ENCODE measurements around the gene FGF16.
A peak's percentile ranks its signal among the peaks of the same experiment; 100 is the strongest.
"Not testable (repeated sequence)": the region's sequence is repeated elsewhere in the genome, so short reads cannot be mapped to it uniquely, and the experiment has no call there.

FGF16 gene

DNA sequence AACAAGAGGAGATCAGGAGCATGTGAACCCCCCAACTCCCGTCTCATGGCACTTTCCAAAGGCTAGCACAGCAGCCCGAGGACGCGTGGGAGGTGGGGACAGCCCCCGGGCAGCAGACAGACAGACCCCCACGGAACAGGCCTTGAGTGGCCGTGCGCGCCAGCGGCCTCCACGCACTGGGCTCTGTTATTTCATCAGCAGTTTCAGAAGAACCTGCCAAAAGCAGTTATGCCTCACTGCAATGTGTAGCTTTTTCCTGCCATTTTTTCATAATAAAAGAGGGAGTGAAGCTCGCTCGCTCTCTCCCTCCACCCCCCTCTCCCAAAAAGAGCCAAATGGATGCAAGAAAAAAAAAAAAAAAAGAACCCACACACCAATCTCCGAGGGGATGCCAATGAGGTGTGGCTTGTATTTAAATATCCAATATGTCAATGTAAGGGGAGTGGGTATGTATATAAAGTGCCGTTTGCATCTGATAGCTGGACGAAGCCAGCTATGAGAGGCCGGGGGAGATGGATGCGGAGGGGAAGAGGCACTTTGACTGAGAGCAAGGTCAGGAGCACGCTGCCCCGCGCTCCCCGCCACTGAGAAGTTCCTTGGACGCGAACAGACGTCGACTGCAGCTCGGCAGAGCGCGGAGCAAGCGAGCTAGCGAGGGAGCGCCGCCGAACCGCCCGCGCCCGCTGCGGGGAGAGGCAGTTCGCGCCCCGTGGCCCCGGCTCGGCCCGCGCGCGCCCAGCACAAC is at the start of gene FGF16:
Gene FGF16, plus strand, starts transcription at position 482 of the 745 bp plus-strand sequence. CDS start 286 bp downstream, outside the sequence.
- DNase-seq (ENCODE audit: low read depth), result no peak

GRCh38 chrX:77398330-77398954 is 48.7 kb upstream of the FGF16 start:
- no peak for DNase-seq (ENCODE audit: low read depth)

- DNase-seq (ENCODE audit: low read depth), result no peak
Observed at GRCh38 chrX:77404419-77404818, 42.8 kb upstream of the FGF16 start.

DNA sequence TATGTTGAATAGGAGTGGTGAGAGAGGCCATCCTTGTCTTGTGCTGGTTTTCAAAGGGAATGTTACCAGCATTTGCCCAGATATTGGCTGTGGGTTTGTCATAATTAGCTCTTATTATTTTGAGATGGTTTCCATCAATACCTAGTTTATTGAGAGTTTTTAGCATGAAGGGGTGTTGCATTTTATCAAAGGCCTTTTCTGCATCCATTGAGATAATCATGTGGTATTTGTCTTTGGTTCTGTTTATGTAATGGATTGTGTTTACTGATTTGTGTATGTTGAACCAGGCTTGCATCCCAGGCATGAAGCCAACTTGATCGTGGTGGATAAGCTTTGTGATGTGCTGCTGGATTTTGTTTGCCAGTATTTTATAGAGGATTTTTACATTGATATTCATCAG is 39.4 kb upstream of the FGF16 start:
- DNase-seq (ENCODE audit: low read depth), result not testable (repeated sequence)

- no peak for DNase-seq (ENCODE audit: low read depth)
Observed at GRCh38 chrX:77412631-77413030, 34.6 kb upstream of the FGF16 start.

DNA sequence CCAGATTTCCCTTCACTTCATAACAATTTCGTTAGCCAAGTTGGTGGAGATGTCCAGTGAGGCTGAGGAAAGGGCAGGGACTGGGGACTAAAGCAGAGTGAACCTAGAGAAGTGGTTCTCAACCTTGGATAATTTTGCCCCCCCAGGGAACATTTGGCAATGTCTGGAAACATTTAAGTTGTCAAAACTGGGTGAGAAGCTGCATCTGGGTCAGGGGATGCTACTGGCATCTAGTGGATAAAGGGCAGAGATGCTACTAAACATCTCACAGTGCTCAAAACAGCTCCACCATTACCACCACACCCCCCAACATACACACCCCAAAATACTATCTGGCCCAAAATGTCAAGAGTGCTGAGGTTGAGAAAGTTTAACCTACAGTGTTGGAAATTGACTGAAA is 32.0 kb upstream of the FGF16 start:
- DNase-seq (ENCODE audit: low read depth), result peak; percentile 3

- DNase-seq (ENCODE audit: low read depth), result no peak
Observed at GRCh38 chrX:77415882-77416281, 31.3 kb upstream of the FGF16 start.

DNA sequence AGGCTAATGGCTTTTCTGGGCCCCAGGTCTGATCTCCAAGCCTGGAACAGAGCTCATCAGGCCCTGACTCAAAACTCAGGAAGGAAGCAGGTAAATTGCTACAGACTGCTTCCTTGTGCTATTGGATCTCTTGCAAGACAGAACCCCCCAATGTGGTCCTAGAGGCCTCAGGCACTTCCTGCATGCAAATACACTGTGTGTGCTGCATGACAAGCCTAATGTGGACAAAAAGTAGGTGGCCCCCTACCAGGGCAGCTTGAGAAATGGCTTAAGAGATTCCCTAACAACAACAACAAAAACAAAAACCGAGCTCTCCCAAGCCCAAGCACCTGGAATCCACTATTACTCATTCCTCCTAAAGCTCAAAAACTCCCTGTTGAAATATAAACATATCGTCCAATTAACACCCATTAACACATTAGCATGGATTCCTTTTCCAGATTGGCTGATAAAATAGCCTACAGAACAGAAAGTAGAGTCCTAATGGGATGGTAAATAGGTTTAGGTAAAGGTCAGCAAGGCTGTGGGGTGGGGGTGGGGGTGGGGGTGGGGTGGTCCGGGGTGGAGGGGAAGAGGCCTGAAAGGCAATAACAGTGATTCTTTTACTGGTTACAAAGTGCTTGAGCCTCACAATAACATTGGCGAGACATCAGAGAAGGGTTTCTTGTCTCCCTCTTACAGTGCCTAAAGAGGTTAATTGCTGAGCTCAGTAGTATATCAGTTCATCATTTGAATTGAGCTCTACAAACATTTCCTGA is 24.1 kb upstream of the FGF16 start:
- DNase-seq (ENCODE audit: low read depth), result no peak

GRCh38 chrX:77426811-77427210 is 20.4 kb upstream of the FGF16 start:
- peak; percentile 69 for DNase-seq (ENCODE audit: low read depth)

DNA sequence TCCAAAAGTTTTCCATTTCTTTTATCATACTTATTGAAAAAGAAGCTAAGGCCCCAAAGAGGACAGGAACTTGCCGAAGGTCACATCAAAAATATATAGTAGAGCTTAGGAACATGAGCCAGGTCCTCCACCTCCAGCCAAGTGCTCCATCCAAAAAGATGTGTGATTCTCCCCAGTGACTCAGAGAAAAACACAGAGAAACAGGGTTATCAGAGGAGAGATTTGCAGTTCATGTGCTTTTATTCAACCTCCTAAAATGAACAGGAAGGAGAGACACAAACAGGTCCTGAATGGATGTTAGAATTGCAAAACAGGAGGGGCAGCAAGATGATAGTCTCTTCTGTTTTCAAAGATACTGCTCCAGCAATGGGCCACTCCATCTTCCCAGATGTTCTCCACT is 19.6 kb upstream of the FGF16 start:
- DNase-seq (ENCODE audit: low read depth), result no peak

GRCh38 chrX:77428551-77428950 is 18.6 kb upstream of the FGF16 start:
- DNase-seq (ENCODE audit: low read depth), result no peak

DNA sequence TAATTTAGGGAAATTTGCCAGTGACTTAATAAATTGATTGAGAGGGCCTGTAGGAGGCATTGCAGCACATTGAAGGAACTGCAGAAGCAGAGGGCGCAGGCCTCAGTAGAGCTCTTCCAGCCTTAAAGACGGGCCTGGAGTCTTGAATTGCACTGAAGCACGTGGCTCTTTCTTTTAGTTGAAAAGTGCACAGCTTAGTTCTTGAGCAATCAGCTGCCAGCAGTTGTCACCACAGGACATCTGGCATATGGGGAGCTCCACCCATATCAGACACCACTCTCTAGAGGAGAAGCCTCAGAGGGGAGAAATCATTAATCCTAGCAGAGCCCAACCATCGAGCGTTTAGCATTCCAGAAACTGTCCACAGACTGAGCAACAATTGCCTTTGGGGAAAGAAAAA is 16.0 kb upstream of the FGF16 start:
- peak; percentile 88 for DNase-seq (ENCODE audit: low read depth)

GRCh38 chrX:77433001-77433400 is 14.2 kb upstream of the FGF16 start:
- DNase-seq (ENCODE audit: low read depth), result no peak

- no peak for DNase-seq (ENCODE audit: low read depth)
Observed at GRCh38 chrX:77434962-77435361, 12.2 kb upstream of the FGF16 start.

- peak; percentile 38 for DNase-seq (ENCODE audit: low read depth)
Observed at GRCh38 chrX:77436271-77436670, 10.9 kb upstream of the FGF16 start.

DNA sequence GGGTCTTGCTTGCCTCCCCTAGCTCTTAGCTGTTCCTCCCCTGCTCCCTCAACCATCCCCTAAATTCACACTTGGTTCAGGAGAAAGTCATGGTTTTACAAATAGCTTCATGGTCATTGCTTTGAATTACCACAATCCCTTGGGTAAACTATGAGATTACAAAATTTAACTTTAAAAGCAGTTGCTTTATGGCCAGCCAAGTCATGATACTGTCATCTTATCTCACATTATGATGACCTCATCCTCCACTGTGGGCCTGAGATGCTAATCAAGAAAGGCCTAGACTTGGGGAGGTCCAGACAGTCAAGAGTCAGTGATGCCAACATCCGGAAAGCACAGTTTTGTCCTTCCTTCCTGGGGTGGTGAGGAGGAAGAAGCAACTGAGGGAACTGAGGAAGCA is 10.5 kb upstream of the FGF16 start:
- peak; percentile 79 for DNase-seq (ENCODE audit: low read depth)

DNA sequence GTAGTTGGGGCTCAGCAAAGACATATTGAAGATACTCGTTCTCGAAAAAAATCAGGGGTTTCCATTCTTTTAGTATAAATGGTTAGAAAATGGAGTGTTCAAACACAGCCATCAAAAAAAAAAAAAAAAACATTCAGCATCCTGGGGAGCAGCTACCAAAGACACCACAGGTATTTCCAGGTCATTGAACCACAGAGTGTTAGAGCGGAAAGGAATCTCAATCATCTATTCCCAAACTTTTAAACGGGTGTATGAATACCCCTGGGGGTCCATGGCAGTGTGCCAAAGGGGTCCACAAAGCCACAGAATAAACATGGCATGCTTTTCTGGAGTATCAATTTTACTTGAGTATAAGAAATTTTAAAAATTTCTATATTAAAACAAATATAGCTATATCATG is 6.9 kb upstream of the FGF16 start:
- DNase-seq (ENCODE audit: low read depth), result no peak

- no peak for DNase-seq (ENCODE audit: low read depth)
Observed at GRCh38 chrX:77441033-77441432, 6.2 kb upstream of the FGF16 start.

GRCh38 chrX:77441479-77441878 is 5.7 kb upstream of the FGF16 start:
- DNase-seq (ENCODE audit: low read depth), result no peak

DNA sequence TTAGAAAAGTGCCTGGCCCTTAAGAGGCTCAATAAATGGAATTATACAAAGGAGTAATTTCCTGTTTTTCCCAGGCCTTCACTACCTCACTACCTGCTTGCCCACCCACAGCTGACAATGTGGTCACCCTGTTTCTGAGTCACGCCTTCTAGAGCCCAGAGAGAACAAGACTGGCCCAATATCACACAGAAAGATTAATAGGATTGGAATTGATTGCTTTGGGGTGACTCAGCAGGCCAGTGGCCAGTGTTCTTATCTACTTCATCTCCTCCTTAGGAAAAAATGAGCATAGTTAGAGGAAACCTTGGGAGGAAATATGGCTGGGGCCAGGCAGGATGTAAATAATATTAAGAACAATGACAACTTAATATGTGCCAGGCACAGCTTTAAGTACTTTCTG is 4.5 kb upstream of the FGF16 start:
- peak; percentile 90 for DNase-seq (ENCODE audit: low read depth)

GRCh38 chrX:77444075-77444474 is 3.1 kb upstream of the FGF16 start:
- DNase-seq (ENCODE audit: low read depth), result no peak

GRCh38 chrX:77444545-77444944 is 2.6 kb upstream of the FGF16 start:
- DNase-seq (ENCODE audit: low read depth), result no peak

GRCh38 chrX:77446029-77446585 is 1.1 kb upstream of the FGF16 start:
- no peak for DNase-seq (ENCODE audit: low read depth)

Data from EH (cell line).